Prostate gland (tissue), 2 donors: ENCODE data around the gene BRD7.

ENCODE experiments used
- CTCF ChIP-seq, 4 experiments: fragments of 200-600 bp in 2 of 4; fragments of 450-650 bp in 2 of 4; sonication (generic) in 2 of 4; IDR thresholded peaks; 1 replicate in 3 of 4; 2 replicates in 1 of 4; pipeline ENCODE4 v1.5.1; 2016 to 2019; ENCODE audit warnings: antibody characterized with exemption in 4 of 4, mild to moderate bottlenecking in 2 of 4, moderate library complexity in 2 of 4
- POLR2A ChIP-seq: fragments of 450-650 bp; IDR thresholded peaks from one replicate; pipeline ENCODE4 v1.6.1; 2016; ENCODE audit warnings: antibody characterized with exemption, mild to moderate bottlenecking
- POLR2AphosphoS5 ChIP-seq: sonication (generic); formaldehyde crosslinking; IDR thresholded peaks from one replicate; pipeline ENCODE4 v1.6.1; 2017; ENCODE audit warnings: antibody characterized with exemption

DNA sequence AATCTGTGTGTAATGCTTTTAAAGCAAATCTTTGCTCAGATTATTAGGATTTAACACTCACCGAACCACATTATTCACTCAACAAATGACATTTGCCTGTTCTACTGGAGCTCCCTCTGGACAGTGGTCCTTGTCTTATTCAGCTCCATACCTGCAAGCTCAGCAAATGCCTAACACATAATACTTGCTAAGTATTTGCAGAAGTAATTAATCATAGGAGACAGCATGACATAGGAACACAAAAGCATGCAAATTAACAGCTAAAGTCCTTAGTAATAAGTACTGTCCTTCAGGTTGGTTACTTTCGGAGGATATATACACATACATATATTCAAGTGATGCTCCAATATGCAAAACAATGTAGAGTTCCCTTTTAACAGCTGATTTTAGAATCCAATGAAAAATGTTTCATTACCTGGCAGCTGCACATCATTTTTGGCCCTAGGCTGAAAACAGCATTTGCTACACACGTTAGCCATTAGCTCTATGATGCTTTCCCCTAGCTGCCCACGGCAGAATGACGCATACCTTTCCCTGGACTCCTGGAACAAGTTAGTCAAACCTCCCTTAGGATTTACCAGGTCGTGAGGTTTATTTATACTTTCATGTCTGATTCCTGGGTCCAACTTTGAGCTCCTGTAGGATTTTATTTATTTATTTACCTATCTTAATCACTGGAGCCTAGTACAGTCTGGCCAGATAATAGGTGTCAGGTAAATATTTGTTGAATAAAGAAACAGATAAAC is 8.6 kb downstream of the BRD7 start:
- no peak for TF ChIP-seq CTCF (IDR thresholded peaks at IDR 0.05)
- TF ChIP-seq POLR2A = no peak
- TF ChIP-seq POLR2AphosphoS5 = no peak
